ENCODE results near the gene ADD1.

- no peak for TF ChIP-seq POLR2A (IDR thresholded peaks at IDR 0.05)
- TF ChIP-seq POLR2AphosphoS5 (IDR thresholded peaks at IDR 0.05) = no peak
- no peak for TF ChIP-seq CTCF (IDR thresholded peaks at IDR 0.05)
- TF ChIP-seq EP300 (IDR thresholded peaks at IDR 0.05) = no peak
These were observed 65.0 kb downstream of the ADD1 start for GRCh38 chr4:2908686-2909085.

Measured in suprapubic skin (tissue), 4 donors.